ENCODE results near the gene PDE2A.

DNA sequence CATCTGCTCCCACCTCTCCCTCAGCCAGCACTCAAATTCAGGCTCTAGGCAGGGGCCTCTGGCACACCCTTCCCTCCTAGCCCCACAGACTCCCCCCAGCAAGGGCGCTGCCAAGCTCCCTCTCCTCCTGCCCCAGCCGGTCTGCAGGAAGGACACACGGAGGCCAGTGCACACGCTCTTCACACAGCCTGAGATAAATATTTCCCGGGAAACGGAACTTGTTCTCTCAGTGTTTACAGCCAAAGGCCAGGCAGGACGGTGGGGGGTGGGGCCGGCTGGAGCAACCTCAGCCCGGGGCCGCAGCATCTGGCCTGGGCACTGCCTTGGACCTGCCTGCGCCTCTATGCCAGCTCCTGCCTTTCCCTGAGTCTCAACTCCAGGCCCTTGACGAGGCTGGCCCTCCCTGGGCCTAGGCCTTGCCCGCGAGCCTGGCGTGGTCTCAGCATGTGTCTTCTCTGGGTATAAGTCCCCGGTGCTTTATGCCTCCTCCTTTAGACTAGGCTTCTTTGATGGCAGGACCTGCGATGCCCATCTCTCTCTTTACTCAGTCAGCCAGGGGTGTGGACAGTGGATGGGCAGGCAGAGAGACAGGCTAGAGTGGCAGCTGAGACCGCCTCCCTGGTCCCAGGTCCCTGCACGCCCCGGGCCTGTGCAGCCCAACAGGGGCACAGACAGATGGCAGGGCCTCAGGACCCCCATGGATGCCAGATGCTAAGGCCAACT is 48.4 kb downstream of the PDE2A start:
- TF ChIP-seq CTCF (IDR thresholded peaks at IDR 0.05) (no peak), EZH2phosphoT487 (IDR thresholded peaks at IDR 0.05) (no peak), EZH2 (IDR thresholded peaks at IDR 0.05) (no peak)

Data from neural progenitor cell (in vitro differentiated cells).